ENCODE results near the gene ORC3.

DNA sequence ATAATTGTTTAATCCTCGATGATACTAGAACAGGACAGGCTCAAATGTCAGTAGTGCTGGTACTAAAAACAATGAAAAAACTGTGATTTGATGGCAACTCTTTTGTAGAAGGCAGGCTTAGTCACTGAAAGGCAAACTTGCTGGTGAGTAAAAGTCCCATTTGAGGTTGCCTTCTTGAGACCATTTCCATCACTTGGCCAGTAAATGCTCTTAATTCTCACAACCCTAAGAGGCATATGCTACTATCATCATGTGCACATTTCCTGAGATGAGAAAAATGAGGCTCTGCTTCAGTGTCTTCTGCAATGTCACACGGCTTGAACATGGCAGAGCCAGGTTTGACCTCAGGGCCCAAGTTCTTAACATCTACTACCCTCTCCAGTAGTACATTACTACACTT, 102.2 kb downstream of the ORC3 start:
- TF ChIP-seq, protein P1, sequence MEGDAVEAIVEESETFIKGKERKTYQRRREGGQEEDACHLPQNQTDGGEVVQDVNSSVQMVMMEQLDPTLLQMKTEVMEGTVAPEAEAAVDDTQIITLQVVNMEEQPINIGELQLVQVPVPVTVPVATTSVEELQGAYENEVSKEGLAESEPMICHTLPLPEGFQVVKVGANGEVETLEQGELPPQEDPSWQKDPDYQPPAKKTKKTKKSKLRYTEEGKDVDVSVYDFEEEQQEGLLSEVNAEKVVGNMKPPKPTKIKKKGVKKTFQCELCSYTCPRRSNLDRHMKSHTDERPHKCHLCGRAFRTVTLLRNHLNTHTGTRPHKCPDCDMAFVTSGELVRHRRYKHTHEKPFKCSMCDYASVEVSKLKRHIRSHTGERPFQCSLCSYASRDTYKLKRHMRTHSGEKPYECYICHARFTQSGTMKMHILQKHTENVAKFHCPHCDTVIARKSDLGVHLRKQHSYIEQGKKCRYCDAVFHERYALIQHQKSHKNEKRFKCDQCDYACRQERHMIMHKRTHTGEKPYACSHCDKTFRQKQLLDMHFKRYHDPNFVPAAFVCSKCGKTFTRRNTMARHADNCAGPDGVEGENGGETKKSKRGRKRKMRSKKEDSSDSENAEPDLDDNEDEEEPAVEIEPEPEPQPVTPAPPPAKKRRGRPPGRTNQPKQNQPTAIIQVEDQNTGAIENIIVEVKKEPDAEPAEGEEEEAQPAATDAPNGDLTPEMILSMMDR (IDR thresholded peaks at IDR 0.05; ENCODE audit: low read depth, low read length) = no peak
- TF ChIP-seq POLR2A (IDR thresholded peaks at IDR 0.05; ENCODE audit: extremely low read depth, insufficient read length) = no peak

Data from NB4 (cell line).